Stimulated activated CD8-positive, alpha-beta memory T cell treated with anti-CD3 and anti-CD28 coated beads, Interleukin-15, amount 100 ng/mL, for 4 hours (primary cell): ENCODE results near the gene WNT7B.
A peak's percentile ranks its signal among the peaks of the same experiment; 100 is the strongest.
"Not testable (repeated sequence)": the region's sequence is repeated elsewhere in the genome, so short reads cannot be mapped to it uniquely, and the experiment has no call there.

Experiments used
- DNase-seq, 2 donors: peaks; one replicate each; pipeline ENCODE4 v3.0.0-alpha.2; 2020; ENCODE audit warnings: low read depth in 2 of 2

WNT7B gene

GRCh38 chr22:46008291-46008690 lies 31.3 kb upstream of the WNT7B start:
- DNase-seq: no peak

GRCh38 chr22:46007848-46008261 lies 30.9 kb upstream of the WNT7B start:
- DNase-seq: no peak

- DNase-seq: no peak
Observed at GRCh38 chr22:46007003-46007847, 30.3 kb upstream of the WNT7B start.

- DNase-seq: peak; percentile 57 to 65
Observed at GRCh38 chr22:46006379-46007002, 29.5 kb upstream of the WNT7B start.

GRCh38 chr22:46005116-46005705 lies 28.2 kb upstream of the WNT7B start:
- DNase-seq: not testable (repeated sequence)

GRCh38 chr22:46004105-46004866 lies 27.3 kb upstream of the WNT7B start:
- DNase-seq: no peak

- DNase-seq: no peak
Observed at GRCh38 chr22:46003271-46004091, 26.5 kb upstream of the WNT7B start.

GRCh38 chr22:46002757-46003270 lies 25.9 kb upstream of the WNT7B start:
- no peak for DNase-seq

- DNase-seq: no peak
Observed at GRCh38 chr22:46001426-46002106, 24.6 kb upstream of the WNT7B start.

- DNase-seq: no peak
Observed at GRCh38 chr22:46001046-46001425, 24.1 kb upstream of the WNT7B start.

GRCh38 chr22:46000081-46001027 lies 23.4 kb upstream of the WNT7B start:
- no peak for DNase-seq

- DNase-seq: no peak
Observed at GRCh38 chr22:45999379-45999971, 22.5 kb upstream of the WNT7B start.

- DNase-seq: no peak
Observed at GRCh38 chr22:45998638-45999378, 21.8 kb upstream of the WNT7B start.

- no peak for DNase-seq
Observed at GRCh38 chr22:45997777-45998637, 21.0 kb upstream of the WNT7B start.

GRCh38 chr22:45997077-45997776 lies 20.3 kb upstream of the WNT7B start:
- DNase-seq: no peak

GRCh38 chr22:45996241-45997076 lies 19.5 kb upstream of the WNT7B start:
- DNase-seq: no peak
